Liver (tissue), 9 donors: ENCODE results near the gene THAP4. TPM values are rescaled to one million over a fixed set of nuclear protein-coding genes. Genes with fewer than 3 reads are reported as not detected.
"Not testable (repeated sequence)": the region's sequence is repeated elsewhere in the genome, so short reads cannot be mapped to it uniquely, and the experiment has no call there.

Experiments
- DNase-seq: peaks from one replicate; pipeline ENCODE4 v3.0.0-alpha.2; 2017; ENCODE audit warnings: low spot score
- H3K27ac ChIP-seq, 2 donors: one replicate each; pipeline ENCODE4 v1.7.0; 2013; ENCODE audit warnings: inconsistent platforms in 2 of 2, low read length in 2 of 2, control low read depth in 1 of 2, low read depth in 1 of 2, mild to moderate bottlenecking in 1 of 2
- H3K27me3 ChIP-seq, 4 donors: one replicate each; pipeline versions ENCODE4 v1.6.1 to v1.7.0; 2013; ENCODE audit warnings: low read length in 3 of 4, inconsistent platforms in 1 of 4, mild to moderate bottlenecking in 1 of 4, moderate library complexity in 1 of 4; ENCODE audit not compliant: control insufficient read depth in 4 of 4, insufficient read depth in 4 of 4
- H3K36me3 ChIP-seq, 4 donors: one replicate each; pipeline versions ENCODE4 v1.6.1 to v1.7.0; 2013; ENCODE audit warnings: low read length in 3 of 4, mild to moderate bottlenecking in 3 of 4, low read depth in 1 of 4, moderate library complexity in 1 of 4; ENCODE audit not compliant: control insufficient read depth in 4 of 4, insufficient read depth in 3 of 4
- H3K4me1 ChIP-seq, 4 donors: one replicate each; pipeline versions ENCODE4 v1.6.1 to v1.7.0; 2013; ENCODE audit warnings: low read length in 3 of 4, mild to moderate bottlenecking in 3 of 4, moderate library complexity in 1 of 4; ENCODE audit not compliant: control insufficient read depth in 4 of 4, insufficient read depth in 4 of 4
- H3K4me3 ChIP-seq, 3 donors: one replicate each; pipeline versions ENCODE4 v1.6.1 to v1.7.0; 2013; ENCODE audit warnings: low read length in 3 of 3, control low read depth in 1 of 3, low read depth in 1 of 3, mild to moderate bottlenecking in 1 of 3
- H3K9ac ChIP-seq, 2 donors: one replicate each; pipeline ENCODE4 v1.7.0; 2013; ENCODE audit warnings: low read length in 2 of 2, mild to moderate bottlenecking in 2 of 2, moderate library complexity in 2 of 2, control low read depth in 1 of 2, low read depth in 1 of 2
- H3K9me3 ChIP-seq, 4 donors: one replicate each; pipeline versions ENCODE4 v1.6.1 to v1.7.0; 2013; ENCODE audit warnings: low read length in 3 of 4; ENCODE audit not compliant: control insufficient read depth in 4 of 4
- EGR1 ChIP-seq, 2 donors: IDR thresholded peaks; 2 replicates each; pipeline ENCODE4 v1.6.1; 2016 to 2018; ENCODE audit warnings: antibody characterized with exemption in 2 of 2, low read depth in 2 of 2
- FOXA1 ChIP-seq: IDR thresholded peaks from 2 replicates; pipeline ENCODE4 v1.6.1; 2016; ENCODE audit warnings: antibody characterized with exemption
- FOXA2 ChIP-seq: IDR thresholded peaks from 2 replicates; pipeline ENCODE4 v1.6.1; 2016; ENCODE audit warnings: antibody characterized with exemption
- GABPA ChIP-seq, 2 donors: IDR thresholded peaks in 1 of 2; conservative IDR thresholded peaks in 1 of 2; 2 replicates each; pipeline ENCODE4 v1.6.1; 2016; ENCODE audit warnings: antibody characterized with exemption in 2 of 2, mild to moderate bottlenecking in 1 of 2, moderate library complexity in 1 of 2
- HNF4G ChIP-seq: IDR thresholded peaks from 2 replicates; pipeline ENCODE4 v1.6.1; 2016; ENCODE audit warnings: antibody characterized with exemption
- JUND ChIP-seq, 2 donors: IDR thresholded peaks; 2 replicates each; pipeline ENCODE4 v1.6.1; 2016; ENCODE audit warnings: antibody characterized with exemption in 2 of 2
- NR2F2 ChIP-seq: IDR thresholded peaks from 2 replicates; pipeline ENCODE4 v1.6.1; 2016; ENCODE audit warnings: antibody characterized with exemption
- RAD21 ChIP-seq, 2 donors: IDR thresholded peaks; 2 replicates each; pipeline ENCODE4 v1.6.1; 2016; ENCODE audit warnings: antibody characterized with exemption in 2 of 2, mild to moderate bottlenecking in 2 of 2
- RXRA ChIP-seq, 2 donors: IDR thresholded peaks; 2 replicates each; pipeline ENCODE4 v1.6.1; 2017 to 2018; ENCODE audit warnings: antibody characterized with exemption in 2 of 2, mild to moderate bottlenecking in 1 of 2
- SP1 ChIP-seq: IDR thresholded peaks from 2 replicates; pipeline ENCODE4 v1.6.1; 2018; ENCODE audit warnings: antibody characterized with exemption, mild to moderate bottlenecking
- WGBS: extraction: QIAGEN DNeasy Blood & Tissue Kit; methylation state at CpG from one replicate; pipeline ENCODE4 v1.1.7; 2013; 5-methylcytosine and 5-hydroxymethylcytosine counted together
- polyA plus RNA-seq, 2 donors: library from polyadenylated mRNA; stranded (reverse) in 1 of 2; unstranded in 1 of 2; fragments of 200-250 nt in 1 of 2; fragments of >200 nt in 1 of 2; fragmentation: Nextera tagmentation in 1 of 2; extraction: Ambion mirVana in 1 of 2; gene quantifications; one replicate each; pipeline versions ENCODE4 v1.2.1 to v1.2.3, GENCODE V29; 2013 to 2015
- total RNA-seq, 2 donors: library from RNA; depleted of rRNA; stranded (reverse); fragments of >200 nt; gene quantifications; one replicate each; pipeline ENCODE4 v1.2.3, GENCODE V29; 2014
- TF ChIP-seq, protein P1 (sequence below): IDR thresholded peaks from 2 replicates; pipeline ENCODE4 v1.6.1; 2016; ENCODE audit warnings: antibody characterized with exemption
- TF ChIP-seq, protein P2 (sequence below): IDR thresholded peaks from 2 replicates; pipeline ENCODE4 v1.6.1; 2016; ENCODE audit warnings: antibody characterized with exemption
- TF ChIP-seq, protein P3 (sequence below): IDR thresholded peaks from 2 replicates; pipeline ENCODE4 v1.6.1; 2016; ENCODE audit warnings: antibody characterized with exemption
- TF ChIP-seq, protein P4 (sequence below): IDR thresholded peaks from 2 replicates; pipeline ENCODE4 v1.6.1; 2016; ENCODE audit warnings: antibody characterized with exemption, mild to moderate bottlenecking
- donor health status: healthy.
- donor health status: healthy.
- donor health status: healthy.
- donor health status: healthy.
- donor health status: healthy.

THAP4 gene
- total and polyA plus RNA-seq, 4 donors: 16.8 to 33.1 (median 22.7) TPM

DNA sequence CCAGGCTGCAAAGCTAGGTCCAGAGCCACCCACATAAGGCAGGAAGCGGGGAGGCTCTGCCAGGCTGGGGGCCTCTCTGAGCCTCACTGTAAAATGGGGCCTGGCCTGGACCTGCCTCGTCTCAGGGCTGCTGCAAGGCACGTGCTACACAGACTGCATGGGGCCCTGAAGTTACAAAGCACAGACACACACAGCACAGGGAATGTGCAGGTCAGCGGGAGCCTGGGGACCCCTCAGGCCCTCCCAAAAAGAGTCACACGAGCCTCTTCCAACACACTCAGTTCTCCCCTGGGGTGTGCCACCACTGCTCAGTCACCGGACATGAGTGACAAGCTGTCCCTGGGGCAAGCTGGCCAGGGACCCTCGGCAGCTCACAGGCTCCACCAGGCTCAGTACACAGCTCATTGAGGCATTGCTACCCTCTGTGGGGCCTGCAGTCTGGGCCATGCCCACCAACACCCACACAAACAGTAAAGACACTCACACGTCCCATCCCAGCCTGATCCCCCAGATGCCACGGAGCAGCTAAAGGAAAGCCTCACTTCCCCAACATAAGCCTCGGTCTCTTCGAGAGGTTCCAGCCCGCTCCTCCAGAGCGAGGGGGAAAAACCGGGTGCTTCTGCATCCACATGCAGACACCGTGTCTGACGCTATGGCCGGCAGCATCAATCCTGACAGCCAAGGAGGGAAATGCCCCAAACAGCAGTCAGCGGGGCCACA is 44.7 kb downstream of the THAP4 start (continued):
- TF ChIP-seq, protein P1, sequence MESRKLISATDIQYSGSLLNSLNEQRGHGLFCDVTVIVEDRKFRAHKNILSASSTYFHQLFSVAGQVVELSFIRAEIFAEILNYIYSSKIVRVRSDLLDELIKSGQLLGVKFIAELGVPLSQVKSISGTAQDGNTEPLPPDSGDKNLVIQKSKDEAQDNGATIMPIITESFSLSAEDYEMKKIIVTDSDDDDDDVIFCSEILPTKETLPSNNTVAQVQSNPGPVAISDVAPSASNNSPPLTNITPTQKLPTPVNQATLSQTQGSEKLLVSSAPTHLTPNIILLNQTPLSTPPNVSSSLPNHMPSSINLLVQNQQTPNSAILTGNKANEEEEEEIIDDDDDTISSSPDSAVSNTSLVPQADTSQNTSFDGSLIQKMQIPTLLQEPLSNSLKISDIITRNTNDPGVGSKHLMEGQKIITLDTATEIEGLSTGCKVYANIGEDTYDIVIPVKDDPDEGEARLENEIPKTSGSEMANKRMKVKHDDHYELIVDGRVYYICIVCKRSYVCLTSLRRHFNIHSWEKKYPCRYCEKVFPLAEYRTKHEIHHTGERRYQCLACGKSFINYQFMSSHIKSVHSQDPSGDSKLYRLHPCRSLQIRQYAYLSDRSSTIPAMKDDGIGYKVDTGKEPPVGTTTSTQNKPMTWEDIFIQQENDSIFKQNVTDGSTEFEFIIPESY: no peak
- TF ChIP-seq RXRA (IDR thresholded peaks at IDR 0.05) (no peak), NR2F2 (no peak), EGR1 (IDR thresholded peaks at IDR 0.05; ENCODE audit: low read depth in 2 of 2) (no peak), FOXA2 (no peak), FOXA1 (no peak), RAD21 (IDR thresholded peaks at IDR 0.05) (no peak), JUND (IDR thresholded peaks at IDR 0.05) (no peak), GABPA (IDR thresholded peaks at IDR 0.05 in 1 of 2, conservative IDR thresholded peaks at IDR 0.05 in 1 of 2) (no peak), HNF4G (no peak)
- TF ChIP-seq, protein P2, sequence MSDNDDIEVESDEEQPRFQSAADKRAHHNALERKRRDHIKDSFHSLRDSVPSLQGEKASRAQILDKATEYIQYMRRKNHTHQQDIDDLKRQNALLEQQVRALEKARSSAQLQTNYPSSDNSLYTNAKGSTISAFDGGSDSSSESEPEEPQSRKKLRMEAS: no peak

DNA sequence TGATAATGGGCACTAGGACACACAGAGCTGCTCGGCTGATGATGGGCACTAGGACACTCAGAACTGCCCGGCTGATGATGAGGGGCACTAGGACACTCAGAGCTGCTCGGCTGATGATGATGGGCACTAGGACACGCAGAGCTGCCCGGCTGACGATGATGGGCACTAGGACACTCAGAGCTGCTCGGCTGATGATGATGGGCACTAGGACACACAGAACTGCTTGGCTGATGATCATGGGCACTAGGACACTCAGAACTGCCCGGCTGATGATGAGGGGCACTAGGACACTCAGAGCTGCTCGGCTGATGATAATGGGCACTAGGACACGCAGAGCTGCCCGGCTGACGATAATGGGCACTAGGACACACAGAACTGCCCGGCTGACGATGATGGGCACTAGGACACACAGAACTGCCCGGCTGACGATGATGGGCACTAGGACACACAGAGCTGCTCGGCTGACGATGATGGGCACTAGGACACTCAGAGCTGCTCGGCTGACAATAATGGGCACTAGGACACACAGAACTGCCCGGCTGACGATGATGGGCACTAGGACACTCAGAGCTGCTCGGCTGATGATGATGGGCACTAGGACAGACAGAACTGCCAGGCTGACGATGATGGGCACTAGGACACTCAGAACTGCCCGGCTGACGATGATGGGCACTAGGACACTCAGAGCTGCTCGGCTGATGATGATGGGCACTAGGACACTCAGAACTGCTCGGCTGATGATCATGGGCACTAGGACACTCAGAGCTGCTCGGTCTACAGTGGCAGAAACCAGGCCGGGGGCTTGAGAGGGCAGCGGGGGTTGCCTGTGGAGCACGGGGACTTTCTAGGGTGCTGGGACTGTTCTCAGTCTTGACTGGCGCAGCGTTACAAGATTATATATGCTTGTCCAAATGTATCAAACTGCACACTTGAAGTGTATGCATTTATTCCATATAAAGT is 46.2 kb downstream of the THAP4 start:
- not testable (repeated sequence) for H3K4me1 ChIP-seq, H3K27ac ChIP-seq, H3K4me3 ChIP-seq, DNase-seq, H3K27me3 ChIP-seq, H3K9ac ChIP-seq
- Histone ChIP-seq H3K9me3 (peaks cover 0 to 15% (median 2%) of the 10 kb centered on the region in 4 donors), H3K36me3 (peaks cover 0 to 17% (median 7%) of the 10 kb centered on the region in 4 donors)
- 92% methylated on average over 33 of the region's 33 CpGs for WGBS

DNA sequence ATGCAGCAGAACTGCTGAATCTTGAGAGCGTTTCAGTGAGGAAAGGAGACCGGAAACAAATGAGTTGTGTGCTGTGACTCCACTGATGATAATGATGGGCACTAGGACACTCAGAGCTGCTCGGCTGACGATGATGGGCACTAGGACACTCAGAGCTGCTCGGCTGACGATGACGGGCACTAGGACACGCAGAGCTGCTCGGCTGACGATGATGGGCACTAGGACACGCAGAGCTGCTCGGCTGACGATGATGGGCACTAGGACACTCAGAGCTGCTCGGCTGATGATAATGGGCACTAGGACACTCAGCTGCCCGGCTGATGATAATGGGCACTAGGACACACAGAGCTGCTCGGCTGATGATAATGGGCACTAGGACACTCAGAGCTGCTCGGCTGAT is 47.1 kb downstream of the THAP4 start:
- H3K9me3 ChIP-seq: peaks cover 0 to 15% (median 2%) of the 10 kb centered on the region in 4 donors
- not testable (repeated sequence) for H3K9ac ChIP-seq, H3K4me1 ChIP-seq, H3K4me3 ChIP-seq, H3K27ac ChIP-seq, DNase-seq, H3K27me3 ChIP-seq
- peaks cover 0 to 17% (median 6%) of the 10 kb centered on the region in 4 donors for H3K36me3 ChIP-seq
- 87% methylated on average over 17 of the region's 17 CpGs for WGBS

DNA sequence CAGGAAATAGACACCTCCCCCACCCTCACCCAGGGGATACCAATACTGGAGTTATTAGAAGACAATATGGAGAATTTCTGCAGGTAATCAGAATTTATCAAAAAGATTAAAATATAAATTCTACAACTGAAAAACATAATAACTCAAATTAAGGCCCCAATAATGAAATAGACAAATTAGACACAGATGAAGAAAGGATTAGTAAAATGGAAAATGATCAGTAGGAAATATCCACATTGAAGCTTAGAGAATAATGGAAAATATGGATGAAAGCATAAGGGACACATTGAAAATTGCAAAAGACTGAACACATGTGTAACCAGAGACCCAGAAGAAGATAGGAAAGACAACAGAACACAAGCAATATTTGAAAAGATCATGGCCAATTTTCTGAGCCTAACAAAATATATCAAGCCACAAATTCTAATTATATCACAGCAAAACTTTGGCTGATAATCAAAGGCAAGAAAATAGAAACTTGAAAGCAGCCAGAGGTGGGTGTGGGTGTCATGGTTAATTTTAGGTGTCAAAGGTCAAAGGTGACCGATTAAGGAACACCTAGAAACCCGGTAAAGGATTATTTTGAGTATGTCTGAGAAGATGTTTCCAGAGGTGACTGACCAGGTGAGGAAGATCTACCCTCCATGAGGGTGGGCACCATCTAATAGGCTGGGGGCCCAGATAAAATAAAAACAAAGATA is 50.2 kb downstream of the THAP4 start:
- Histone ChIP-seq H3K9me3 (peaks cover 0 to 15% (median 2%) of the 10 kb centered on the region in 4 donors), H3K36me3 (peaks cover 6 to 24% (median 17%) of the 10 kb centered on the region in 4 donors), H3K4me1 (no peaks in the 10 kb centered on the region), H3K27me3 (no peaks in the 10 kb centered on the region), H3K9ac (no peak overlapping the region), H3K4me3 (no peak overlapping the region), H3K27ac (no peak overlapping the region)
- DNase-seq: no peak
- WGBS: over 99% methylated on average over 2 of the region's 2 CpGs
- TF ChIP-seq GABPA (IDR thresholded peaks at IDR 0.05 in 1 of 2, conservative IDR thresholded peaks at IDR 0.05 in 1 of 2) (no peak), RXRA (IDR thresholded peaks at IDR 0.05) (no peak), FOXA1 (no peak), NR2F2 (no peak), SP1 (no peak), JUND (IDR thresholded peaks at IDR 0.05) (no peak)
- TF ChIP-seq, protein P1: no peak
- TF ChIP-seq, protein P3, sequence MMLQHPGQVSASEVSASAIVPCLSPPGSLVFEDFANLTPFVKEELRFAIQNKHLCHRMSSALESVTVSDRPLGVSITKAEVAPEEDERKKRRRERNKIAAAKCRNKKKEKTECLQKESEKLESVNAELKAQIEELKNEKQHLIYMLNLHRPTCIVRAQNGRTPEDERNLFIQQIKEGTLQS: no peak
- TF ChIP-seq, protein P4, sequence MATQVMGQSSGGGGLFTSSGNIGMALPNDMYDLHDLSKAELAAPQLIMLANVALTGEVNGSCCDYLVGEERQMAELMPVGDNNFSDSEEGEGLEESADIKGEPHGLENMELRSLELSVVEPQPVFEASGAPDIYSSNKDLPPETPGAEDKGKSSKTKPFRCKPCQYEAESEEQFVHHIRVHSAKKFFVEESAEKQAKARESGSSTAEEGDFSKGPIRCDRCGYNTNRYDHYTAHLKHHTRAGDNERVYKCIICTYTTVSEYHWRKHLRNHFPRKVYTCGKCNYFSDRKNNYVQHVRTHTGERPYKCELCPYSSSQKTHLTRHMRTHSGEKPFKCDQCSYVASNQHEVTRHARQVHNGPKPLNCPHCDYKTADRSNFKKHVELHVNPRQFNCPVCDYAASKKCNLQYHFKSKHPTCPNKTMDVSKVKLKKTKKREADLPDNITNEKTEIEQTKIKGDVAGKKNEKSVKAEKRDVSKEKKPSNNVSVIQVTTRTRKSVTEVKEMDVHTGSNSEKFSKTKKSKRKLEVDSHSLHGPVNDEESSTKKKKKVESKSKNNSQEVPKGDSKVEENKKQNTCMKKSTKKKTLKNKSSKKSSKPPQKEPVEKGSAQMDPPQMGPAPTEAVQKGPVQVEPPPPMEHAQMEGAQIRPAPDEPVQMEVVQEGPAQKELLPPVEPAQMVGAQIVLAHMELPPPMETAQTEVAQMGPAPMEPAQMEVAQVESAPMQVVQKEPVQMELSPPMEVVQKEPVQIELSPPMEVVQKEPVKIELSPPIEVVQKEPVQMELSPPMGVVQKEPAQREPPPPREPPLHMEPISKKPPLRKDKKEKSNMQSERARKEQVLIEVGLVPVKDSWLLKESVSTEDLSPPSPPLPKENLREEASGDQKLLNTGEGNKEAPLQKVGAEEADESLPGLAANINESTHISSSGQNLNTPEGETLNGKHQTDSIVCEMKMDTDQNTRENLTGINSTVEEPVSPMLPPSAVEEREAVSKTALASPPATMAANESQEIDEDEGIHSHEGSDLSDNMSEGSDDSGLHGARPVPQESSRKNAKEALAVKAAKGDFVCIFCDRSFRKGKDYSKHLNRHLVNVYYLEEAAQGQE: no peak
